ENCODE data around the gene MAGI1. TPM values are rescaled to one million over a fixed set of nuclear protein-coding genes. Genes with fewer than 3 reads are reported as not detected.

MAGI1 gene
- polyA plus RNA-seq, 1 of the 3 experiments (the other 2 are of a cell fraction), result 10.3 TPM

GRCh38 chr3:65777050-65777449 is 261.7 kb downstream of the MAGI1 start:
- CTCF ChIA-PET, result interaction anchor here (1.4 kb wide), 1 partner anchor 362 kb away, joined by 5 read pairs; no protein-coding TSS in a partner anchor
- Histone ChIP-seq H3K4me1 (ENCODE audit: control insufficient read depth in 1 of 2, insufficient read depth in 2 of 2, low read depth in 1 of 2, low read length in 1 of 2) (peaks cover 11 to 13% of the 10 kb centered on the region in 2 experiments), H3K9me3 (no peaks in the 10 kb centered on the region), H3K4me3 (ENCODE audit: low read depth in 2 of 2, low read length in 1 of 2) (no peak overlapping the region), H2AFZ (ENCODE audit: low read depth) (no peak overlapping the region), H3K36me3 (replicated peaks in 1 of 2; ENCODE audit: control insufficient read depth in 1 of 2, insufficient read depth in 2 of 2, low read length in 1 of 2) (no peaks in the 10 kb centered on the region), H3K27me3 (ENCODE audit: insufficient read depth) (no peaks in the 10 kb centered on the region), H3K27ac (ENCODE audit: low read depth in 2 of 2, low read length in 1 of 2) (peak overlapping the region; percentile 51 to 75; a peak in 3 of 4 replicates), H3K9me2 (no peaks in the 10 kb centered on the region), H3K9ac (no peak overlapping the region), H3F3A (replicated peaks; ENCODE audit: insufficient read depth) (peaks cover 16% of the 10 kb centered on the region), H3K79me2 (ENCODE audit: insufficient read depth) (peaks cover 18% of the 10 kb centered on the region), H3K4me2 (peak overlapping the region; percentile 24; the same call in 1 of the 2 replicates), H4K20me1 (ENCODE audit: insufficient read depth) (peaks cover 9% of the 10 kb centered on the region; the same call in 1 of the 2 replicates)
- POLR2A ChIA-PET, result no interaction called here
- no peak for TF ChIP-seq PBX3 (IDR thresholded peaks at IDR 0.05)
- no peak for TF ChIP-seq SIN3A (IDR thresholded peaks at IDR 0.05; ENCODE audit: borderline replicate concordance, low read depth, low read length)
- TF ChIP-seq MAX (IDR thresholded peaks at IDR 0.05; ENCODE audit: low read depth), result no peak
- 79% methylated on average over 3 of the region's 3 CpGs for WGBS (ENCODE audit: low lambda C conversion rate)
- no peak for DNase-seq

- Histone ChIP-seq H3K79me2 (ENCODE audit: insufficient read depth) (peaks cover 22% of the 10 kb centered on the region), H3K4me3 (ENCODE audit: low read depth in 2 of 2, low read length in 1 of 2) (no peak overlapping the region), H3K27ac (ENCODE audit: low read depth in 2 of 2, low read length in 1 of 2) (peak overlapping the region; percentile 51 to 75), H4K20me1 (ENCODE audit: insufficient read depth) (peaks cover 9% of the 10 kb centered on the region; the same call in 1 of the 2 replicates), H3K9me3 (no peaks in the 10 kb centered on the region), H3K4me2 (peak overlapping the region; percentile 24; the same call in 1 of the 2 replicates), H3K9me2 (no peaks in the 10 kb centered on the region), H3K36me3 (replicated peaks in 1 of 2; ENCODE audit: control insufficient read depth in 1 of 2, insufficient read depth in 2 of 2, low read length in 1 of 2) (no peaks in the 10 kb centered on the region), H2AFZ (ENCODE audit: low read depth) (no peak overlapping the region), H3F3A (replicated peaks; ENCODE audit: insufficient read depth) (peaks cover 16% of the 10 kb centered on the region), H3K4me1 (ENCODE audit: control insufficient read depth in 1 of 2, insufficient read depth in 2 of 2, low read depth in 1 of 2, low read length in 1 of 2) (peaks cover 11 to 13% of the 10 kb centered on the region in 2 experiments), H3K27me3 (ENCODE audit: insufficient read depth) (no peaks in the 10 kb centered on the region), H3K9ac (no peak overlapping the region)
- 10% methylated on average over 6 of the region's 6 CpGs for WGBS (ENCODE audit: low lambda C conversion rate)
- ChIA-PET POLR2A (no interaction called here), CTCF (interaction anchor here (1.4 to 1.7 kb wide), 4 partner anchors 8 to 362 kb away, joined by 3 to 6 read pairs (median 4); no protein-coding TSS in a partner anchor)
- peak; percentile 50 for DNase-seq
- TF ChIP-seq EP300 (IDR thresholded peaks at IDR 0.05; ENCODE audit: borderline replicate concordance in 1 of 2, low read depth in 1 of 2, low read length in 1 of 2), result peak; percentile 42 to 52; a peak in 3 of 4 replicates
- TF ChIP-seq NFIC (IDR thresholded peaks at IDR 0.05; ENCODE audit: borderline replicate concordance), result peak; percentile 28; the same call in 1 of the 2 replicates
- no peak for TF ChIP-seq EZH2phosphoT487 (IDR thresholded peaks at IDR 0.05; ENCODE audit: borderline replicate concordance, low read depth)
- no peak for TF ChIP-seq SMC3 (IDR thresholded peaks at IDR 0.05; ENCODE audit: low read depth, low read length)
- no peak for TF ChIP-seq RXRA (IDR thresholded peaks at IDR 0.05; ENCODE audit: borderline replicate concordance, low read depth)
- TF ChIP-seq USF1 (IDR thresholded peaks at IDR 0.05; ENCODE audit: borderline replicate concordance, low read depth), result no peak
- TF ChIP-seq RCOR1 (IDR thresholded peaks at IDR 0.05; ENCODE audit: low read length), result peak; percentile 83
- TF ChIP-seq POLR2AphosphoS5 (IDR thresholded peaks at IDR 0.05; ENCODE audit: low read depth, low read length), result peak; percentile 63; the same call in 1 of the 2 replicates
- TF ChIP-seq SIN3A (IDR thresholded peaks at IDR 0.05; ENCODE audit: borderline replicate concordance, low read depth, low read length), result 0 out of 2 replicates have a peak, but pooled peaks have one; percentile 17
- TF ChIP-seq FOSL2 (IDR thresholded peaks at IDR 0.05; ENCODE audit: borderline replicate concordance, low read depth), result peak; percentile 49; the same call in 1 of the 2 replicates
- TF ChIP-seq MAX (IDR thresholded peaks at IDR 0.05; ENCODE audit: low read depth), result no peak
- TF ChIP-seq GATA2 (CRISPR knock-in tag; IDR thresholded peaks at IDR 0.05), result no peak
- TF ChIP-seq RFX5 (IDR thresholded peaks at IDR 0.05; ENCODE audit: low read length), result no peak
- TF ChIP-seq PBX3 (IDR thresholded peaks at IDR 0.05), result peak; percentile 45
- TF ChIP-seq TCF12 (IDR thresholded peaks at IDR 0.05), result peak; percentile 97
- TF ChIP-seq IRF3 (IDR thresholded peaks at IDR 0.05; ENCODE audit: low read depth, low read length), result no peak
- no peak for TF ChIP-seq TAF1 (IDR thresholded peaks at IDR 0.05; ENCODE audit: borderline replicate concordance, low read depth, low read length)
- peak; percentile 69 for TF ChIP-seq CHD2 (IDR thresholded peaks at IDR 0.05; ENCODE audit: low read length, partially characterized antibody)
- no peak for TF ChIP-seq GABPA (IDR thresholded peaks at IDR 0.05; ENCODE audit: low read depth)
These were observed 262.2 kb downstream of the MAGI1 start for GRCh38 chr3:65776494-65776893.

All from SK-N-SH (cell line).